Hepatocyte (in vitro differentiated cells): ENCODE data around the gene HSPE1. TPM values are rescaled to one million over a fixed set of nuclear protein-coding genes. Genes with fewer than 3 reads are reported as not detected.
A peak's percentile ranks its signal among the peaks of the same experiment; 100 is the strongest.

Source experiments
- DNase-seq: peaks from one replicate; pipeline ENCODE4 v3.0.0-alpha.2; 2016; ENCODE audit warnings: low spot score
- H2AFZ ChIP-seq: fragments of 200-600 bp; sonication (generic); 2 replicates; pipeline ENCODE4 v1.6.0; 2016; ENCODE audit warnings: antibody characterized with exemption, mild to moderate bottlenecking
- H3K27ac ChIP-seq: fragments of 200-600 bp; sonication (generic); 2 replicates; pipeline ENCODE4 v1.5.1; 2016; ENCODE audit warnings: mild to moderate bottlenecking
- H3K27me3 ChIP-seq: fragments of 200-600 bp; sonication (generic); 2 replicates; pipeline ENCODE4 v1.6.1; 2016
- H3K36me3 ChIP-seq: fragments of 200-600 bp; sonication (generic); replicated peaks from 2 replicates; pipeline ENCODE4 v1.5.1; 2016; ENCODE audit warnings: low read depth; ENCODE audit not compliant: insufficient read depth
- H3K4me1 ChIP-seq: fragments of 200-600 bp; sonication (generic); 2 replicates; pipeline ENCODE4 v1.5.1; 2016; ENCODE audit warnings: mild to moderate bottlenecking, moderate library complexity; ENCODE audit not compliant: insufficient read depth
- H3K4me2 ChIP-seq: fragments of 200-600 bp; sonication (generic); 2 replicates; pipeline ENCODE4 v1.6.0; 2016
- H3K4me3 ChIP-seq: fragments of 200-600 bp; sonication (generic); 2 replicates; pipeline ENCODE4 v1.5.1; 2016; ENCODE audit warnings: mild to moderate bottlenecking
- H3K79me2 ChIP-seq: fragments of 200-600 bp; sonication (generic); 2 replicates; pipeline ENCODE4 v1.6.0; 2017; ENCODE audit warnings: mild to moderate bottlenecking
- H3K9me2 ChIP-seq: fragments of 200-600 bp; sonication (generic); replicated peaks from 2 replicates; pipeline ENCODE4 v1.6.0; 2017; ENCODE audit warnings: mild to moderate bottlenecking; ENCODE audit not compliant: insufficient read depth
- H3K9me3 ChIP-seq: fragments of 200-600 bp; sonication (generic); 2 replicates; pipeline ENCODE4 v1.5.1; 2016; ENCODE audit warnings: low read depth, mild to moderate bottlenecking
- H4K20me1 ChIP-seq: fragments of 200-600 bp; sonication (generic); 2 replicates; pipeline ENCODE4 v1.6.0; 2016; ENCODE audit warnings: mild to moderate bottlenecking; ENCODE audit not compliant: insufficient read depth, poor library complexity, severe bottlenecking
- CTCF ChIP-seq: fragments of 200-600 bp; sonication (generic); IDR thresholded peaks from 2 replicates; pipeline ENCODE4 v1.5.1; 2016; ENCODE audit warnings: antibody characterized with exemption, mild to moderate bottlenecking; ENCODE audit not compliant: poor library complexity
- EZH2 ChIP-seq: fragments of 200-600 bp; sonication (generic); IDR thresholded peaks from 2 replicates; pipeline ENCODE4 v1.6.1; 2016; ENCODE audit warnings: antibody characterized with exemption, mild to moderate bottlenecking, borderline replicate concordance
- EZH2phosphoT487 ChIP-seq: fragments of 200-600 bp; sonication (generic); IDR thresholded peaks from one replicate; pipeline ENCODE4 v1.6.1; 2018; ENCODE audit warnings: antibody characterized with exemption, mild to moderate bottlenecking, low read depth, moderate library complexity; ENCODE audit not compliant: unreplicated experiment, severe bottlenecking
- WGBS: methylation state at CpG from one replicate; pipeline ENCODE4 v1.1.6; 2016; ENCODE audit warnings: low lambda C conversion rate; ENCODE audit errors: missing lambda C conversion rate; 5-methylcytosine and 5-hydroxymethylcytosine counted together
- polyA plus RNA-seq: library from polyadenylated mRNA; unstranded; fragments of >200 nt; fragmentation: Nextera tagmentation; extraction: Ambion mirVana; gene quantifications from 2 replicates; pipeline ENCODE4 v1.2.1, GENCODE V29; 2016
- total RNA-seq: library from RNA; depleted of rRNA; stranded (reverse); fragments of >200 nt; gene quantifications from 2 replicates; pipeline ENCODE4 v1.2.3, GENCODE V29; 2014

The HSPE1 gene
- total and polyA plus RNA-seq, 2 experiments from 2014 or later = 194 to 348 TPM

GRCh38 chr2:197496695-197497094, 3.5 kb upstream of the HSPE1 start:
- Histone ChIP-seq H4K20me1 (peaks cover 35% of the 10 kb centered on the region), H3K27ac (no peak overlapping the region), H3K4me2 (peak overlapping the region; percentile 87), H3K4me1 (peaks cover 20% of the 10 kb centered on the region), H2AFZ (no peak overlapping the region), H3K79me2 (peaks cover 86% of the 10 kb centered on the region), H3K9me2 (no peaks in the 10 kb centered on the region), H3K36me3 (peaks cover 5% of the 10 kb centered on the region), H3K27me3 (no peaks in the 10 kb centered on the region), H3K4me3 (no peak overlapping the region), H3K9me3 (no peaks in the 10 kb centered on the region)
- TF ChIP-seq EZH2phosphoT487 (no peak), CTCF (no peak), EZH2 (no peak)
- DNase-seq = no peak

- Histone ChIP-seq H3K4me3 (peak overlapping the region; percentile 71), H3K27ac (no peak overlapping the region), H3K79me2 (peaks cover 88% of the 10 kb centered on the region), H4K20me1 (peaks cover 37% of the 10 kb centered on the region), H3K27me3 (no peaks in the 10 kb centered on the region), H3K36me3 (peaks cover 5% of the 10 kb centered on the region), H3K4me1 (peaks cover 27% of the 10 kb centered on the region), H3K4me2 (peak overlapping the region; percentile 87), H3K9me3 (no peaks in the 10 kb centered on the region), H2AFZ (no peak overlapping the region), H3K9me2 (no peaks in the 10 kb centered on the region)
- 34% methylated on average over 2 of the region's 2 CpGs for WGBS
- no peak for TF ChIP-seq EZH2
- DNase-seq = no peak
Observed at GRCh38 chr2:197497326-197497725, 2.9 kb upstream of the HSPE1 start.

- peak overlapping the region; percentile 71 for H3K4me3 ChIP-seq
- H2AFZ ChIP-seq = no peak overlapping the region
- H3K4me2 ChIP-seq = peak overlapping the region; percentile 87
- no peaks in the 10 kb centered on the region for H3K9me3 ChIP-seq
- H4K20me1 ChIP-seq = peaks cover 40% of the 10 kb centered on the region
- WGBS = 11% methylated on average over 14 of the region's 14 CpGs
- H3K79me2 ChIP-seq = peaks cover 89% of the 10 kb centered on the region
- no peaks in the 10 kb centered on the region for H3K9me2 ChIP-seq
- H3K4me1 ChIP-seq = peaks cover 29% of the 10 kb centered on the region
- peaks cover 5% of the 10 kb centered on the region for H3K36me3 ChIP-seq
- TF ChIP-seq EZH2phosphoT487 = no peak
- no peak for TF ChIP-seq CTCF
- TF ChIP-seq EZH2 = no peak
- H3K27ac ChIP-seq = peak overlapping the region; percentile 91
- DNase-seq = no peak
- H3K27me3 ChIP-seq = no peaks in the 10 kb centered on the region
Observed at GRCh38 chr2:197498235-197498936, 1.8 kb upstream of the HSPE1 start.

- H3K9me2 ChIP-seq = no peaks in the 10 kb centered on the region
- peak overlapping the region; percentile 71 for H3K4me3 ChIP-seq
- no peak for TF ChIP-seq EZH2
- TF ChIP-seq CTCF = no peak
- no peak for TF ChIP-seq EZH2phosphoT487
- peak overlapping the region; percentile 87 for H3K4me2 ChIP-seq
- H2AFZ ChIP-seq = peak overlapping the region; percentile 43
- WGBS = 1% methylated on average over 46 of the region's 46 CpGs
- peak; percentile 84 for DNase-seq
- peaks cover 29% of the 10 kb centered on the region for H3K4me1 ChIP-seq
- peaks cover 88% of the 10 kb centered on the region for H3K79me2 ChIP-seq
- peaks cover 40% of the 10 kb centered on the region for H4K20me1 ChIP-seq
- H3K27me3 ChIP-seq = no peaks in the 10 kb centered on the region
- peaks cover 5% of the 10 kb centered on the region for H3K36me3 ChIP-seq
- H3K27ac ChIP-seq = peak overlapping the region; percentile 91
- no peaks in the 10 kb centered on the region for H3K9me3 ChIP-seq
Observed at GRCh38 chr2:197498937-197499593, 1.1 kb upstream of the HSPE1 start.
